ENCODE data around the gene EOLA1.
A peak's percentile ranks its signal among the peaks of the same experiment; 100 is the strongest.
"Not testable (repeated sequence)": the region's sequence is repeated elsewhere in the genome, so short reads cannot be mapped to it uniquely, and the experiment has no call there.

EOLA1 gene

GRCh38 chrX:149540621-149541520, at the start of gene EOLA1:
Gene EOLA1, plus strand, starts transcription at chrX:149541012. Its CDS starts 4,619 bp downstream, at chrX:149545631.
- FAIRE-seq = no peak
- DNase-seq (ENCODE audit: insufficient read length, low spot score) = peak; percentile 40
- TF ChIP-seq POLR2A (IDR thresholded peaks at IDR 0.05; ENCODE audit: low read depth, low read length) = peak; percentile 28; the same call in 1 of the 2 replicates

- no peak for FAIRE-seq
- no peak for TF ChIP-seq POLR2A (IDR thresholded peaks at IDR 0.05; ENCODE audit: low read depth, low read length)
- no peak for DNase-seq (ENCODE audit: insufficient read length, low spot score)
Measured at GRCh38 chrX:149491812-149492211, 49.0 kb upstream of the EOLA1 start.

- DNase-seq (ENCODE audit: insufficient read length, low spot score) (no peak), FAIRE-seq (no peak)
- no peak for TF ChIP-seq POLR2A (IDR thresholded peaks at IDR 0.05; ENCODE audit: low read depth, low read length)
Measured at GRCh38 chrX:149493567-149494562, 46.9 kb upstream of the EOLA1 start.

GRCh38 chrX:149494844-149495565, 45.8 kb upstream of the EOLA1 start:
- no peak for TF ChIP-seq POLR2A (IDR thresholded peaks at IDR 0.05; ENCODE audit: low read depth, low read length)
- DNase-seq (ENCODE audit: insufficient read length, low spot score) (no peak), FAIRE-seq (no peak)

DNA sequence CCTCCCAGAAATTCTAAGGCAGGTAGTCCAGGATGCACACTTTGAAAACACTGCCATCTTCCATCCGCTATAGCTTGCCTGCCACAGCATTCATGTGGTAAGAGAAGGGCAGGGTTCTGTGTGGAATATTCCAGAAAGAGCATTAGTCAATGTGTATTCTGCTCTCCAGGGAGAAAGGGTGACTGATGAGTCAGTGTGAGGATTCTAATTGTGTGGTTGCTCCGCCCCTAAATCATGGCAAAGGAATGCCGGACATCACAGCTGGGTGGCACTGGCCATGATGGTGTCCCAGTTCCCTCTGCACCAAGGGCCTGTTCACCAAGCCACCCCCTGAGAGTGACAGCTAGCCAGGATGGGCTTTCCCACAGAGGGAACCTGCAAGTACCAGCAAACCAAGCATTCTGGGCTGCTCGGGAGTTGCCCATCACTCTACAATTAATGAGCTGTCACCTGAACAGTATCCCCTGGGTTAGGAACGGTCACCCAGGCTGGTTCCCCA, 45.2 kb upstream of the EOLA1 start:
- DNase-seq (ENCODE audit: insufficient read length, low spot score) (peak; percentile 40), FAIRE-seq (no peak)
- no peak for TF ChIP-seq POLR2A (IDR thresholded peaks at IDR 0.05; ENCODE audit: low read depth, low read length)

DNA sequence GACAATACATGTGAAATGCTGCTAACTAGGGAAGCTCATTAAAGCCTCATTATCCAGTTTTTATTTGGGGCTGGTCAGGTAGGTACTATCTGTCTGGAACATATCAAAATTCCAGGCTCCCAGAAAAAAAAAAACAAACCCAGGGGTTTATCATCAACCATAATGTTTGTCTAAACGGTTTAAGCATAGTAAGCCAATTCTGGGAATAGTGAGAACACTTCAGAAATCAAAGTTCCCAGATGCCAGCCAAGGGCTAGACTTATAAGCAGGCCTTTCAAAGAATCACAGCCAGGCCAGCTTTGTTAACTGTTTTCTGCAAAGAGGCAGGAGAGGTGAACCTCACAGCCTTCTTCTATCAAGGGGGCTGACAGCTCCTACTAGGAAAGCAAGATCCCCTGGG, 43.8 kb upstream of the EOLA1 start:
- no peak for DNase-seq (ENCODE audit: insufficient read length, low spot score)
- no peak for TF ChIP-seq POLR2A (IDR thresholded peaks at IDR 0.05; ENCODE audit: low read depth, low read length)
- no peak for FAIRE-seq

DNA sequence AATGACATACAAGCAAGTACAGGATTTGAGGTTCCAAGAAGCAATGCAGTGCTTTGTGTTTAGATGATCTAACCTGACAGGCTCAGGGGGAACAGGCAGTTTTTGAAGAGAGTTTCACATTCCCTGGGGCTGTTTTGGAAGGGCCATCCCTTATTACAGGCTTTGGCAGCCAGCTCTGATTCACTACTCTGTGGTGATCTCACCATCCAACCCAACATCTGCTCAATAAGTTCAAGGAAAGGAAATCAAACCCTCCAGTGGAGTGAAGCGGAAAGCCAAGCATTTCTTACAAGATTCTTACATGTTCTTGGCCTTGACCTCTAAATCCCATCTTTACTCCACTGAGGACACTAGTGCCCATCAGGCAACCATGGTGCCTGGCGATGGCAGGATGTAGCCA, 43.2 kb upstream of the EOLA1 start:
- DNase-seq (ENCODE audit: insufficient read length, low spot score) = peak; percentile 26
- FAIRE-seq = no peak
- TF ChIP-seq POLR2A (IDR thresholded peaks at IDR 0.05; ENCODE audit: low read depth, low read length) = no peak

- TF ChIP-seq POLR2A (IDR thresholded peaks at IDR 0.05; ENCODE audit: low read depth, low read length) = no peak
- DNase-seq (ENCODE audit: insufficient read length, low spot score) (no peak), FAIRE-seq (no peak)
Measured at GRCh38 chrX:149498767-149499166, 42.0 kb upstream of the EOLA1 start.

- FAIRE-seq (no peak), DNase-seq (ENCODE audit: insufficient read length, low spot score) (no peak)
- no peak for TF ChIP-seq POLR2A (IDR thresholded peaks at IDR 0.05; ENCODE audit: low read depth, low read length)
Measured at GRCh38 chrX:149499766-149500165, 41.0 kb upstream of the EOLA1 start.

- not testable (repeated sequence) for FAIRE-seq; DNase-seq (ENCODE audit: insufficient read length, low spot score)
Measured at GRCh38 chrX:149502923-149503322, 37.9 kb upstream of the EOLA1 start.

GRCh38 chrX:149503446-149503845, 37.4 kb upstream of the EOLA1 start:
- DNase-seq (ENCODE audit: insufficient read length, low spot score) = not testable (repeated sequence)
- FAIRE-seq = peak; percentile 91

DNA sequence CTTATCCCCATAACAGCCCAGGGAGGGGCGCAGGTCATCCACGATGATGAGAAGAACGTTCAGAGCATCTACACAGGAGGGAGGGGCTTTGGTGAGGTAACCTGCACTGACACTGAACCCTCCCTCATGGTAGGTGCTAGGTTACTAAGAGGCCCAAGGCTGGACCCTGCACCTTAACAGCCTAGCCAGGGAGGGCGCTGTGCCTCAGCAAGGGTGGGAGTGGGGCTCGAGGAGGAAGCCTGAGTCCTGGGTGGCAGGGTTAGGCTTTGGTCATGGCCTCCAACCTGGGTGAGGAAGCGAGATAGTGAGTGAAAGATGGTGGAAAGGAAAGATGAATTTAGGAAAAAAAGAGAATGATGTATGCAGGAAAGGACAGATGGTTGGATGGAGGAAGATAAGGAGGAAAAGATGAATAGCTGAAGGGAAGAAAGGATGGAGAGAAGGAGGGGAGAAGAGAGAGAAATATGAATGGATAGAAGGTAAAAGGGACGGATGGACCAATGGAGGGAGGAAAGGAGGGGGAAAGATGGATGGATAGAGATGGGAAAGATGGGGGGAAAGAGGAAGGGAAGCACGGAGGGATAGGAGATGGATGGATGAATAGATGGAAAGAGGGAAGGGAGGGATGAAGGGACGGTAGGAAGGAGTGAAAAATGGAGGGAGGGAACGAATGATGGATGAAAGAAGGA, 36.4 kb upstream of the EOLA1 start:
- no peak for DNase-seq (ENCODE audit: insufficient read length, low spot score)
- no peak for TF ChIP-seq POLR2A (IDR thresholded peaks at IDR 0.05; ENCODE audit: low read depth, low read length)
- FAIRE-seq = no peak
